ENCODE measurements around the gene ZNF584.

The ZNF584 gene

DNA sequence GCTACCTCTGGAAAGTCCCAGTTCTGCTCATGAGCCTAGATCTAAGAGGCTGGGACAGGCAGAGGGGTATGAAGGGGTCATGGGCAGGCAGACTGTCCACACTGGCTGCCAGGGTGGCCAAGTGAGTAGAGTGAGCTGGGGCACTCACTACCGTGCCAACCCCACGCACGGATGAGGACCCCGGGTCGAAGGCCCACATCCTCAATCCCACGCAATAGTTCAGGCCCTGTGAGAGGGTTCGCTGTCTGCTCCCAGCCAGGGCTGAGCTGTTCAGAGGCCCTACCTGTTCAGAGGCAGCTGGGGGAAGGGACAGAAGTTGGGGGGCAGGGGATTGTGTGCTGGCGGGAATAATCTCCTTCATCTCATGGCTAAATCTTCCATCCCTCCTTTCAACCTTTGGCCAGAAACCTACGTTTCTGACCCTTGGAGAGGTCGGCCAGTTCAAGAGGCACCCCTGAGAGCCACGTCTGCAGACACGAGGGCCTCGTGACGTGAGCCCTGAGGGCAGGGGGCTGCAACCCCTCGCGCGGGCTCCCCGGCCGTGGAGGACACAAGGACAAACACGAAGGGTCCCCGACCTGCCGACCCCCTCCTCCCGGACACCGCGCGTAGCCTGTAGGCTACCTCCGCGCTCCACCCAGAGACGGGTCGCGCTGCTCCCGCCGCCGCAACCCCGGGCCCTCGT lies 22.4 kb upstream of the ZNF584 start:
- DNase-seq (ENCODE audit: low read depth, low spot score): no peak

DNA sequence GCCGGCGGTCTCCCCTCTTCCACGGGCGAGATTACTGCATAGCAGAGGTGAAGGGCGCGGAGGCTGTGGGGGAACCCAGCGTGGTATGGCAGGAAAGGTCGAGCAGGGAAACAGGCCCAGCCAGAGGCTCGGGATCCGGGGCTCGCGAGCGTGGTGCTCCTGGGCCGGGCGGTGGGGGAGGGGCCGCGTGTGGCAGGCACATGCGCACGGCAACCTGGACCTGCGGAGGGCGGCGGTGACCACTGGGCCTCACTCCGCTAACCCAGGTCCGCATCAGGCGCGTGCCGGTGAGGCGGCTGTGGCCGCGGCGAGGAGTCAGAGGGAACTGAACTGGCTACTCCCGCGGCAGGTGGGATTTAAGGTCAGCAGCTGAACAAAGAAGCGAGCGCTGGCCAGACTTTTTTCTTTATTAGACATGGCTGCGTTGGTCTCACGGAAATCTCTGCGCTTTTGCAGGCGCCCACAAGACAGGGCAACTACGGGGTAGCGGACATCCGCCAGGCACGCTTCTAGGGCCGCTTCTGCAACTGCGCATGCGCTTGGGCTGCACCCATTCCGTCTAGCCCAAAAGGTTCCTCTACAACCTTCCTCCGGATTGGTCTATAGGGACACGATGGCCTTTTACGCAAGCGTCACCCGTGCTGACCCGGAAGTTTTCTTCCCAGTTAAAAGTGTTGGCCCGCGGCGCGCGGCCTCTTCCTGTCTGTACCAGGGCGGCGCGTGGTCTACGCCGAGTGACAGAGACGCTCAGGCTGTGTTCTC lies 21.7 kb upstream of the ZNF584 start, which contains the start of gene RPS5:
TSS of gene RPS5 (plus strand) at position 694 of the 762 bp plus-strand sequence. CDS start 869 bp downstream, outside the sequence.
- DNase-seq (ENCODE audit: low read depth, low spot score): peak; percentile 92

DNA sequence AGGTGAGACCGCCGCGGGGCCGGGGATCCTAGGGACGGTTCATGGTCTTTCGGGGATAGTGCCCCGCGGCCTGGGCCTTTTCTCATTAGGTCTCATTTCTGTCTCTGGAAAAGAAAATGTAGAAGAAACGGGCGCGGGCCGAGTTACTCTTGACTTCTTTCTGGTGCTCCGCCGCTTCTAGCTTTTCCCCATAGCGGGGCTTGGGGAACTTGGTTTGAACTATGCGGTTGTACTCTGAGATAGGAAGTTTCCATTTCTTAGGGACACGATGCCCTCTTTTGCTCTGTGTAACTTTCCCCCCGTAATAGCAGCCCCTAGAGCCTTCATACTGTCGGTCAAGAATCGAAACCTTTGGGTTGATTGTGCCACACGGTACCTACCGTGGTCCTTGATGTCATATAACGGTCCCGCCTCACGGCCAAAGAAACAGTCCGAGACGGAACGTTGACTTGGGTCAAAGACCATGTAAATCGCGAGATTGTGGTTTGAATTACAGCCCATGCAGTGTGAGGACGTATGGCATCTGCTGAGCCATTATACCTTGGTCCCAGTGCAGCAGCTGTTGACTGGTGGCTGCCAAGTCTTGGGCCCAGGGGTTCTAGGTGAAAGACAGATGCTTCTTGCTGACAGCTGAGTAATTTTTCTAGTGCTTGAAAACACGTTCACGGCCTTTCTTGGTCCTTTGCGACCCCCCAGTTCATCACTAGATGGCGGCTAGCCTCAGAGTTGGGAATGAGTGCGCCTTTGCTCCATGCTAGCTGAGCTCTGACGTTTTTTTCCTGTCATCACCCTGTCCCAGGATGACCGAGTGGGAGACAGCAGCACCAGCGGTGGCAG lies 20.9 kb upstream of the ZNF584 start:
- no peak for DNase-seq (ENCODE audit: low read depth, low spot score)

- DNase-seq (ENCODE audit: low read depth, low spot score): no peak
Observed at GRCh38 chr19:58388175-58388526, 20.3 kb upstream of the ZNF584 start.

GRCh38 chr19:58392945-58393724 lies 15.3 kb upstream of the ZNF584 start:
- no peak for DNase-seq (ENCODE audit: low read depth, low spot score)

DNA sequence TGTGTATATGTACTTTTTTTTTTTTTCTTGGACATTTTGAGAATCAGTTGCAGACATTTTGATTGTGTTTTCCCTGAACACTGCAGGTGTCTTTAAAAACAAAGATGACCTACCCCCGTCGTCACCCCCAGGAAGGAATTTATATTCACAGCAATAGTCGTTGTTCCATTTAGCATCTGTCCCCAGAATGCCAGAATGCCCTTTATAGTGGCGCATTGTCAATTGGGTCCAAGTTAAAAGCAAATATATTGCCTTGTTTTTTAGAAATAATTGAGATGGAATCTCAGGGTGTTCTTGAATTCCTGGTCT lies 14.8 kb upstream of the ZNF584 start:
- DNase-seq (ENCODE audit: low read depth, low spot score): no peak

GRCh38 chr19:58394821-58395219 lies 13.6 kb upstream of the ZNF584 start:
- no peak for DNase-seq (ENCODE audit: low read depth, low spot score)

- DNase-seq (ENCODE audit: low read depth, low spot score): no peak
Observed at GRCh38 chr19:58395220-58395978, 13.1 kb upstream of the ZNF584 start, which contains the start of gene RNF225. RNF225 (plus strand) TSS chr19:58395656; CDS start chr19:58396090, 434 bp downstream.

DNA sequence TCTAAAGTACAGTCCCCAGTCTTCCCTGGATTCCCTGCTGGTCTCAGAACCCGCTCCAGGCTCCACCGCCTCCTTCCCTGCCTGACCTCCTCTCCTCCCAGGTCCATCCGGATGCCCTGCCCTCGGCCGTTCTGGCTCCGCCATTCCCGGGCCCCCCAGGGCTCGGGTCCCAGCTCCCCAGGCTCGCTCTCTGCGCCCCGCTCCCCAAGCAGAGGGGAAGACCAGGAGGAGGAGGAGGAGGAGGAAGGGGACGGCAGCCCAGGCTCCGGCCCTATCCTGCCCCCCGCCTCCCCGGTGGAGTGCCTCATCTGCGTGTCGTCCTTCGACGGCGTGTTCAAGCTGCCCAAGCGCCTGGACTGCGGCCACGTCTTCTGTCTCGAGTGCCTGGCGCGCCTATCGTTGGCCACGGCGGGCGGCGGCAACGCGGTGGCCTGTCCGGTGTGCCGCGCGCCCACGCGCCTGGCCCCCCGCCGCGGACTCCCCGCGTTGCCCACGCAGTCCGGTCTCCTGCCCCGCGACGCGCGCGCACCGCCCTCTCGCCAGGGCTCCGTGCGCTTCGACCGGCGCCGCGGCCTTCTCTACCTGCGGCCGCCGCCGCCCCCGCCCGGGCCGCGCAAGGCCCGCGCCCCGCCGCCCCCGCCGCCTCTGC lies 12.3 kb upstream of the ZNF584 start:
- no peak for DNase-seq (ENCODE audit: low read depth, low spot score)

GRCh38 chr19:58396691-58397532 lies 11.5 kb upstream of the ZNF584 start:
- DNase-seq (ENCODE audit: low read depth, low spot score): no peak

DNA sequence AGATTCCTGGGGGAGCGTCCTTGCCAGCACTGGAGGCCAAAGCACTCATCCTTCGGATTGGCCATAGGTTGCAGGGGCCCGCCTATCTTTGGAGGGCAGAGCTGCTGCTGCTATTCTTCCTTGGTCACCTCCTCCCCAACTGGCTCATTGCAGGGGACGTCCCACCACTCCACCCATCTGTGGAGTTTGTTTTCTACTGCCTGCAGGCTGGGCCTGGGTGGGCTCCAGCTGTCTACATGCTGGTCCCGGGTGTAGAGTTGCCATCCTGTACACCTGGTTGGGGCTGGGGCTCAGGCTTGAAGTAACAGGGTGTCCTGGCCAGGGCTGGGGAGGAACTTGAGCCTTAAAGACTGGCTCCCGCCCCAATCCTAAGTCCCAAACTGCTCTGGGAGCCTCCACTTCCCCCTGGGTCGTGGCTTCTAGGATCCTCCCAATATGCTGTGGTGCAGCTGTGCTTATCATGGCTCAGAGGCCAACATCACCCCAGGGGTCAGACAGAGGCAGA lies 10.9 kb upstream of the ZNF584 start:
- DNase-seq (ENCODE audit: low read depth, low spot score): no peak

DNA sequence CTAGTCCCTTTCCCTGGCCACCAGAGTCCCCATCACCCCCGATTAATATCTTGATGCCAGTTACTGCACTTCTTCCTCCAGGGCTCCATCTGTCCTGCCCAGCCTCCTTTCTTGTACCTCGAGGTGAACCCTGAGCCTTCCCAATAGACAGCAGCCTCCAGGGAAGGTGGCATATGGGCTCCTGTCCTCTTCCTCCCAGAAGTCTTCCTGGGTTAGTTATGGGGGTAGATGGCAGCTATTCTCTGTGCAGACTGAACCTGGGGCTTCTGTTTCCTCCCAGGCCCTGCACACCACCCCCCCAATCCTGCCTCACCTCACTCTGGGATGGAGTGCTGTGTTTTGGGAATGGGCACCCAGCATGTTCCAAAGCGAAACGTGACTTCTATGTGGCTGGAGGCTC lies 10.4 kb upstream of the ZNF584 start:
- DNase-seq (ENCODE audit: low read depth, low spot score): no peak

GRCh38 chr19:58398545-58398944 lies 9.9 kb upstream of the ZNF584 start:
- DNase-seq (ENCODE audit: low read depth, low spot score): no peak

DNA sequence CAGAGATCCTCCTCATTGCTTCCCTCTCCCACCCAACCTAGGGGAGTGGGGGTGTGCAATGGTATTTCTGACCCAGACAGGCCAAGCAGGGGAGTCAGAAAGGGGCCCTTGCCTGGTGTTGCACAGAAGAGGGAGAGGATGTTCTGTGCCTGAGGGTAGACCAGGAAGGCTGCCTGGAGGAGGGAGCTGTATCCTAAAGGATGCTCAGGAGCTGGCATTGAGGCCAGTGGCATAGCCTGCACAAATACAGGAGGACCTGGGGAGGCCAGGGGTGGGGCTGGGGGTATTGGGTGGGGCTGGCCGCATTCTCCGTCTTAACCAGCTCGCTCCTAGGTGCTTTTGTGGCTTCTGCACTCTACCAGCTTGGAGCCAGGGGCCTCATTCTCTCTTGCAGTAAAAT lies 8.5 kb upstream of the ZNF584 start:
- DNase-seq (ENCODE audit: low read depth, low spot score): no peak

GRCh38 chr19:58400316-58400915 lies 8.0 kb upstream of the ZNF584 start:
- no peak for DNase-seq (ENCODE audit: low read depth, low spot score)

DNA sequence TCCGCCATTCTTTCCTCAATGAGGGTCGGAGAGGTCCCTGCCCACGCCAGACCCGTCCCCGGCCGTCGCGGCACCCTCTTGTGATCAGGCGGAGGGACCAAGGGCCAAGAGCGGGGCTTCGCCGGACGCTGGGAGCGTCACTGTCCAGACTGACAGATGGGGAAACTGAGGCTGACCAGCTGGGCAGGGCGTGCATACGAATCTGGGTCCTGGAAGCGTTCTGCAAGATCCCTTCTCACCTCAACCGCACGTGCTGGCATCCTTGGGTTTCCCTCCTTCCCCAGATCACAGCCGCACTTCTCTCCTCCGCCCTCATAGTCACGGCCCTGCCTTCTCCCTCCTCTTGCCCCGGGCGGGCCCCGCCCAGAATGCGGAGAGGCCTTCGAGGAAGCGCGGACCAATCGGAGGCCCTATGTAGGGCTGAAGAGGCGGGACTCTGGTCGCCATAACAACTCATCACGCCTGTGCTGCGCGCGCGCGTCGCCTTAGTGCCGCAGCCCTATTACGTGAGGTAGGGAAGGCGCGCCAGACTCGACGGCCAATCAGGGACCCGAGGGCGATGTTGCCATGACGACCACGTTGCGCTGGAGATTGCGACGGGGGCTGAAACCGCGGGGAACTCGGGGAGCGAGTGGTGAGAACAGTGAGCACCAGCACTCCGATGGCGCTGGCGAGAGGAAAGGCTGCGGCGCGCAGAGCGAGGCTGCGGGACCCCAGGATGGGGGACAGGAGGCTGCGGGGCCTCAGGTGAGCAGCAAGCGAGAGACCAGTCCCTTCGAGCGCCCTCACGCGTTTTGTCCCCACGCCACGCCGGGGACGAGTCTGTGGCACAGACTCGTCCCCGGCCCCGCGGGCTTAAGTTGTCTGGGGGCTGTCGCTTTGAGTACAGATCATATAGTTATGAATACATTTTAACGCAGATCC lies 7.3 kb upstream of the ZNF584 start:
- DNase-seq (ENCODE audit: low read depth, low spot score): peak; percentile 99

GRCh38 chr19:58401840-58402421 lies 6.5 kb upstream of the ZNF584 start:
- no peak for DNase-seq (ENCODE audit: low read depth, low spot score)
